WI38 (cell line): ENCODE measurements around the gene BMPR1B.

Experiments used
- H3K4me3 ChIP-seq: 2 replicates; pipeline ENCODE4 v1.5.1; 2011; ENCODE audit warnings: low read depth, mild to moderate bottlenecking, control low read depth, low read length
- TF ChIP-seq, protein P1 (sequence below): IDR thresholded peaks from 2 replicates; pipeline ENCODE4 v1.5.1; 2012; ENCODE audit warnings: low read depth, mild to moderate bottlenecking, control low read depth, low read length

The BMPR1B gene

DNA sequence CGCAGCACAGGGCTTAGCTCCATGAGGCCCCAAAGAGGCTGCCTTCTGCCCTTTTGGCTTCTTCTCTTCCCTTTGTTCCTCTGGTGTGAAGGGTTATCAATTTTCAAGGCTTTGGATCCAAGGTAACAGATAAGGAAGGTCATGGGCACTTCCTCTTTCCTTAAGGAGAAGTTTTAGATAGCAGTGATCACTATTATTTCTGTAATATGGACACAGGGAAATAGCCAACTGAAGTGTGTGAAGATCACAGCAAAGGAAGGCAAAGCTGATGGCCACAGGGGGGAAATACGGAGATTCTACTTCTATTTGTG, 424.2 kb downstream of the BMPR1B start:
- TF ChIP-seq, protein P1, sequence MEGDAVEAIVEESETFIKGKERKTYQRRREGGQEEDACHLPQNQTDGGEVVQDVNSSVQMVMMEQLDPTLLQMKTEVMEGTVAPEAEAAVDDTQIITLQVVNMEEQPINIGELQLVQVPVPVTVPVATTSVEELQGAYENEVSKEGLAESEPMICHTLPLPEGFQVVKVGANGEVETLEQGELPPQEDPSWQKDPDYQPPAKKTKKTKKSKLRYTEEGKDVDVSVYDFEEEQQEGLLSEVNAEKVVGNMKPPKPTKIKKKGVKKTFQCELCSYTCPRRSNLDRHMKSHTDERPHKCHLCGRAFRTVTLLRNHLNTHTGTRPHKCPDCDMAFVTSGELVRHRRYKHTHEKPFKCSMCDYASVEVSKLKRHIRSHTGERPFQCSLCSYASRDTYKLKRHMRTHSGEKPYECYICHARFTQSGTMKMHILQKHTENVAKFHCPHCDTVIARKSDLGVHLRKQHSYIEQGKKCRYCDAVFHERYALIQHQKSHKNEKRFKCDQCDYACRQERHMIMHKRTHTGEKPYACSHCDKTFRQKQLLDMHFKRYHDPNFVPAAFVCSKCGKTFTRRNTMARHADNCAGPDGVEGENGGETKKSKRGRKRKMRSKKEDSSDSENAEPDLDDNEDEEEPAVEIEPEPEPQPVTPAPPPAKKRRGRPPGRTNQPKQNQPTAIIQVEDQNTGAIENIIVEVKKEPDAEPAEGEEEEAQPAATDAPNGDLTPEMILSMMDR = no peak

DNA sequence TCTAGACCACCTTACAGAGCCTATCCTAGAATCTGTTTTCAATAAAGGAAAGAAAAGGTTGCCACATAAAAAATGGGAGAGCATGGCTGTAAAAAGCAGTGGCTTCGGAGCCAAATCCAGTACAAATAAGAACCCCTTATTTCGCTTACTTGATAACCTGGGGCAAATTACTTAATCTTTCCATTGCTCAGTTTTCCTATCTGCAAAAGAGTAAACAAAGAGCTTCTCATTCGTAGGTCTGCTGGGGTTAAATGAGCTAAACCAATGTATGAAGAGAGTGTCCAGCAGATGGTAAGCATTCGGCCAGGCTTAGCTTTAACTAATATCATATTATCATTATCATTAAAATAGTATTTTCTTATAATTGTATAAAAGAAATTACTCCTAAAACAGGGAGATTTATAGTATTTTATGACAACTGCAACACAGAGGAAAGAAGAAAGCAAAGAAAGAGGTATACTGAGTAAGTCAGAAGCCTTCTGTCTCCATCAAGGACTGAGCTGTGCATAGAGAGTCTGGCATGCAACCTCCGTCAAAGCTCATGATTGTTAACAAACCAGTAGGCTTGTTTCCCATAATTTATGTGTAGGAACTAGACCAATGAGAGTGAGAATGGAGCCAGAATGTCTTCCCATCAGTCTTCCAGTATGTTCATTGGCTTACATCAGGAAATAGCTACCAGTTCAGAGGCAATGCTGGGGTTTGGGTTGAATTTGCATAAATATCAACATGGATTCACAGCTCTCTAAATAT, 426.1 kb downstream of the BMPR1B start:
- TF ChIP-seq, protein P1 = no peak
- H3K4me3 ChIP-seq = no peak overlapping the region

More for the DNA sequence above, 424.2 kb downstream of the BMPR1B start:
- no peak overlapping the region for H3K4me3 ChIP-seq

DNA sequence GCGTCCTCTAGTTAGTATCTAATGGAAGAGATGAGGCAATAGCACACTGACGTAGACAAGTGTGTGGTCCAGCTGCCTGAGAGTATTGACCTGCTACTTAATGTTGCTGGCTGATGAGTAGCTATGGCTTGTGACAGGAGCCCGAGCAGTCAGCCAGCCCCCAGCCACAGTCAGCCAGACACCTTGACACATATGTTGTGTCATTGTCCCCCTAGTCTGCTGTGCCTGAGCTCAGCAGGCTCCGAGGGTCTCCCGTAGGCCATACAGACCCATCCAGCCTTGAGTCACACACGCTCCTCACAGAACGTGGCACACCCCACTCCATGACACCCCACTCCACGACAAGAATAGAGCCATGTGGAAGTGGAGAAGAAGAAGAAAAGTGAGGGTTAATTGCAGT, 428.9 kb downstream of the BMPR1B start:
- TF ChIP-seq, protein P1 = no peak
- H3K4me3 ChIP-seq = no peak overlapping the region

DNA sequence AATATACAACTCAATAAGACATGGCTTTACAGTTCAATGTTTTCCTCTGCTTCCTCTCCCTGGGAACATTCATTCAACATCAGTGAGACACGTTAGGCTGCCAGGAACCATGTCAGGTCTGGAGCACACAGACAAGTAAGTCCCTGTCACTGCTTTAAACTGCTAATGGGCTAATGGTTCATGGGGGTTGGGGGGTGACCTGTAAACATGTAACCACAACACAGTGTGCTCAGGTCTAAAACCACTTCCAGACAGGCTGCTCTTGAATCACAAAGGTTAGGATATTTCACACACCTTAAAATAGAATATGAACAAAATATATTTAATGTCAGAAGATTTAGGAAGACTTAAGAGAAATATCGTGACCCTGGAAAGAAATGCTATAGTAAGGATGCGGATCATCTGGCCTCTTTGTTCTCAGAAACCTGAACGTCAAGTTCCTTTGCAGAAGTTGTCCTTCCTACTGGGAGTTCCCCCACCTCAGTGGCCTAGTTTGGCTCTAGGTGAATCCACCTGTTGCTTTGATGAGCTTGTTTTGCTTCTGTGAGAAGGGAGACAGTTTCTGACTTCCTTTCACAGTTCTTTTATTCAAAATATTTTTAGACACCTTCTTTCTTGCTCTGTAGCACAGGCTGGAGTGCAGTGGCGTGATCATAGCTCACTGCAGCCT, 431.1 kb downstream of the BMPR1B start:
- no peak overlapping the region for H3K4me3 ChIP-seq
- TF ChIP-seq, protein P1 = no peak

DNA sequence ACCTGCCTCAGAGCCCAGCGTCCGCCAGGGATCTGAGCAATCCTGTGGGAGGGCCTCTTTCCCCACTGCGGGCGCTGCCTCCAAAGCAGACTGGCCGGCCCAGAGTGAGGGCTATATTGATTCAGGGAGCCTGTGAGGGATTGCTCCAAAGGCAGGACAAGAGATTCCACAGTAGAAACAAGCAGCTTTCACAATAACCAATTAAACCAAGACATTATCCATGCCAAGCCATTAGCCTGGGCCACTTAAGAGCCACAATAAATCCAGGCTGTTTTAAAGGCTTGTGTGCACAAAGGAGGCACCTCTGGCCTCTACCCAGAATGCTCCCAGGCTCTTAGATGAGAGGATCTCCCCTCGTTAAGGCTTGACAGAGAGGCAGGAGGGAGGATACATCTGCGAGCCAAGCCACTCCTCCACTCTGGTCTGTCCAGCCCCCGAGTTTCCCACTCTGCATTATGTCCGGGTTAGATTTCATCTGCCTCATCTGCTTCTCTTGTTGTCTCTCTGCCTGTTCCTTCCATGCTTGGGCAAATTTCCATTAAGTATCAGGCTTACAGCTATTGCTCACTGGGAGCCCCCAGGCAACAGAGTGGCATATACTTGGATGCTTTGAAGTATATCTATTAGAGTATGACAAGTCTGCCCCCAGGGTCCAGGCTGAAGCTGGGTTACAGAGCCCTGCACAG, 433.1 kb downstream of the BMPR1B start:
- no peak overlapping the region for H3K4me3 ChIP-seq
- TF ChIP-seq, protein P1 = no peak

DNA sequence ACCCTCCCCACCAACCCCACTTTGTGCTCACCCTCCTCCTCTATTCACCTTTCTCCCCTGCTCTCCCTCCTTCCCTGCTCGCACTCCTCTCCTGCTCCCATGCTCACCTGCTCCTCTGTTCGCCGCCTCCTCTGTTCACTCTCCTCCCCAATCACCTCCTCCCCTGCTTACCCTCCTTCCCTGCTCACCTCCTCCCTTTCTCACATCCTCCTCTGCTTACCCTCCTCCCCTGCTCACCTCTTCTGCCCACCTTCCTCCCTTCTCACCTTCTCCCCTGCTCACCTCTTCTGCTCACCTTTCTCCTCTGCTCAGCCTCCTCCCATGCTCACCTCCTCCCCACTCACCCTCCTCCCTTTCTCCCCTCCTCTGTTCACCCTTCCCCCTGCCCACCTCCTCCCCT, 433.8 kb downstream of the BMPR1B start:
- TF ChIP-seq, protein P1 = no peak
- H3K4me3 ChIP-seq = no peak overlapping the region
